C4-2B (cell line): ENCODE measurements around the gene TRAPPC3.

Experiments used
- H3K27ac ChIP-seq: fragments of 450-650 bp; 2 replicates; pipeline ENCODE4 v1.5.1; 2017
- ZFX ChIP-seq: fragments of 450-650 bp; IDR thresholded peaks from 2 replicates; pipeline ENCODE4 v1.6.1; 2017
- TF ChIP-seq, protein P1 (sequence below): fragments of 450-650 bp; conservative IDR thresholded peaks from 2 replicates; pipeline ENCODE4 v1.5.1; 2017; ENCODE audit warnings: mild to moderate bottlenecking

The TRAPPC3 gene

DNA sequence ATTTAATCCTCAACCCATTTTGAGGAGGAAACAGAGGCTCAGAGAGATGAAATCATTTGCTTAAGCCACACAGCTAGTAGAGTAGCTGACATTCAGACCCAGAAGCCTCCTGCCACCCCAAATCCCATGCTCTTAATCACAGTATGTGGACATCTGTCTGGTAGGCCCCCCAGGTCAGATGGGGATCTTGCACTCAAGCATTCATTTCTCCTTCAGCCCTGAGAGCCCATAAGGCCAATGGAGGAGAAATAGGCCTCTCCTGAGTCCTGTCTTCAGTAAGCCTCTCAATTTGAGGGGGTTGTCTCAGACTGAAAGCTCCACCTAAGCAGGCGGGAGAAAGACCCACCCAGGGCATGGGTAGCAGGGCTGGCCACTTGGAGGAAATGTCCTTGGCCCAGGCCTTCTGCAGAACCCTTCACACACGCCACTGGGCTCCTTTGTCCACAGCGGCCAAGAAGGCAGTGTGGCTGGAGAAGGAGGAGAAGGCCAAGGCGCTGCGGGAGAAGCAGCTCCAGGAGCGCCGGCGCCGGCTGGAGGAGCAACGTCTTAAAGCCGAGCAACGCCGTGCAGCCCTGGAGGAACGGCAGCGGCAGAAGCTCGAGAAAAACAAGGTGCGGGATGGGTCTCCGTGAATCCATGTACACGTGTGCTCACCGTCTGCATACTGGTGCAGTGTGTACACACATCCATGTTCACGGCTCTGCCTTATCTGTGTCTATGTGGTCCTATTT, 22.9 kb upstream of the TRAPPC3 start:
- TF ChIP-seq, protein P1, sequence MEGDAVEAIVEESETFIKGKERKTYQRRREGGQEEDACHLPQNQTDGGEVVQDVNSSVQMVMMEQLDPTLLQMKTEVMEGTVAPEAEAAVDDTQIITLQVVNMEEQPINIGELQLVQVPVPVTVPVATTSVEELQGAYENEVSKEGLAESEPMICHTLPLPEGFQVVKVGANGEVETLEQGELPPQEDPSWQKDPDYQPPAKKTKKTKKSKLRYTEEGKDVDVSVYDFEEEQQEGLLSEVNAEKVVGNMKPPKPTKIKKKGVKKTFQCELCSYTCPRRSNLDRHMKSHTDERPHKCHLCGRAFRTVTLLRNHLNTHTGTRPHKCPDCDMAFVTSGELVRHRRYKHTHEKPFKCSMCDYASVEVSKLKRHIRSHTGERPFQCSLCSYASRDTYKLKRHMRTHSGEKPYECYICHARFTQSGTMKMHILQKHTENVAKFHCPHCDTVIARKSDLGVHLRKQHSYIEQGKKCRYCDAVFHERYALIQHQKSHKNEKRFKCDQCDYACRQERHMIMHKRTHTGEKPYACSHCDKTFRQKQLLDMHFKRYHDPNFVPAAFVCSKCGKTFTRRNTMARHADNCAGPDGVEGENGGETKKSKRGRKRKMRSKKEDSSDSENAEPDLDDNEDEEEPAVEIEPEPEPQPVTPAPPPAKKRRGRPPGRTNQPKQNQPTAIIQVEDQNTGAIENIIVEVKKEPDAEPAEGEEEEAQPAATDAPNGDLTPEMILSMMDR: no peak
- no peak for TF ChIP-seq ZFX
- no peak overlapping the region for H3K27ac ChIP-seq

DNA sequence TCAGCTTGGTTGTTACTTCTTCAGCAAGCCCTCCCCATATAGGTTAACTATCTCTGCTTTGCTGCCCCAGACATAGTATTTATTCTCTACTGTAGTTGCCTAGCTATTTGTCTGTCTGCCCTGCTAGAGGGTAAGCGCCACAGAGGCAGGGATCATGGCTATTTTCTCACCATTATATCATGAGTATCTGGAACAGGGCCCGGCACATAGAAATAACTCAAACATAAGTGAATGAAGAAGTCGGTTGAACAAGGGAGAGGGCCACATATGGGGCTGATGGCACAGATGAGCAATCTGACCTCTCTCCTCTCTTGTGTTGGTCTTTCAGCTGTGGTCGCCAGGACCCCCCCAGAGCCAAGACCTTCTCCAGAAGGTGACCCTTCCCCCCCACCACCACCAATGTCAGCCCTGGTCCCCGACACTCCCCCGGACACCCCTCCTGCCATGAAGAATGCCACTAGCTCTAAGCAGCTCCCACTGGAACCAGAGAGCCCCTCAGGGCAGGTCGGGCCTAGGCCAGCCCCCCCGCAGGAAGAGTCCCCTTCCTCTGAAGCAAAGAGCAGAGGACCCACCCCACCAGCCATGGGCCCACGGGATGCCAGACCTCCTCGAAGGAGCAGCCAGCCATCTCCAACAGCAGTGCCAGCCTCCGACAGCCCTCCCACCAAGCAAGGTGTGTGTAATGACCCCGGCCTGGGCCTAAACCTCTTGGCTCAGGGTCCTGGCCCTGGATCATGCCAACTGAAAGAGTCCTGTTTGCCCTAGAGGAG, 21.5 kb upstream of the TRAPPC3 start:
- no peak for TF ChIP-seq ZFX
- TF ChIP-seq, protein P1: no peak
- H3K27ac ChIP-seq: no peak overlapping the region

DNA sequence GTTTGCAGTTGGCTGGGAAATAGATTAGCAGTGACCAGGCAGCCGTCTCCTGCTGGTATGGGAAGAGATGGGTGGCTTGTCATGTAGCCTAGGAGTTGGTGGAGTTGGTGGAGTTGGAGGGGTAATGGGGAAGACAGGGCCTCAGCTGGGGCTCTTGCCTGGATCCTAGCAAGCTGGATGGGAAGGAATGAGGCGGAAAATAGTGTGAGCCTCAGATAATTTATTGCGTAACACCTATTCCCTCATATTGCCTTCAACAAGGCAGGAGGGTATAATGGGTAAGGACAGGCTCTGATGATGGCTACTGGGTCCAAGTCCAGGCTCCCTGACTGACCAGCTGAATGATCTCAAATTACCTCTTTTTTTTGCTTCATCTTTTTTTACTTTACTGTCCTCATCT, 19.2 kb upstream of the TRAPPC3 start:
- no peak for TF ChIP-seq ZFX
- TF ChIP-seq, protein P1: no peak
- H3K27ac ChIP-seq: no peak overlapping the region

DNA sequence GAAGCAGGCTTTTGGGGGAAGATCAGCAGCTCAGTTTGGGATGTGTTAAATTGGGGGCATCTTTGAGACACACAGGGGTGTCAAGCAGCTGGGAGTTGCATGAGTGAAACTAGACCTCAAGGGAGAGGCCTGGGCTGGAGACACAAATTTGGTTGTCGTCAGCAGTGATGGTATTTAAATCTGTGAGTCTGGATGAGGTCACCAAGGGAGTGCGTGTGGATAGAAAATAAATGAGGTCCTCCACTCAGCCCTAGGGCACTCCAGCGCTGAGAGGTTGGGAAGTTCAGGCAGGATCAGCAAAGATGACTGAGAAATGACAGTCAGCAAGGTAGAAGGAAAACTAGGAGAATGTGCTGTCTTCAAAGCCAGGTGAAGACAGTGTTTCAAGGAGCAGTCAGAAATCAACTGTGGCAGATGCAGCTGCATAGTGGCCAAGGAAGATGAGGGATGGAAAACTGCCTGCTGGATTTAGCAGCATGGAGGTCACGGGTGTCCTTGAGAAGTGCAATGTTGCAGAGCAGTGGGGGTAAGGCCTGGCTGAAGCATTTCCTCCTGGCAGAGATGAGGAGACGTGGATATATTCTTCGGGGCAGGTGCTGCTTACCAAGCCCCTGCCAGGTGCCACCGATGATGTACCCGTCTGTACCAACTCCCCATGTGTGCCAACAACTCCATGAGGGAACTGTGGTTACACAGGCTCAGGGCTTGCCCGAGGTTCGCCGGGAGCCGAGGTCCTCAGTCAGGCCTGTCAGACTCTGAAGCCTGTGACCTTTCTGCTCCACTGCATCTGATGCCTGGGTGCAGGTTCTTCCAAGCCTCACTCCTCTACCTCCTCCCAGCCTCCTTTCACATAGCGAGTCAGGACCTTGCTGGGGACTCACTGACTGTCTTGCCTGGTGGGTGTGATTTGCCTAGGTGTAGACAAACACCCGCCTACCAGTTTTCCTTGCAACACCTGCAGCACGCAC, 17.9 kb upstream of the TRAPPC3 start:
- H3K27ac ChIP-seq: no peak overlapping the region
- TF ChIP-seq, protein P1: no peak
- no peak for TF ChIP-seq ZFX

DNA sequence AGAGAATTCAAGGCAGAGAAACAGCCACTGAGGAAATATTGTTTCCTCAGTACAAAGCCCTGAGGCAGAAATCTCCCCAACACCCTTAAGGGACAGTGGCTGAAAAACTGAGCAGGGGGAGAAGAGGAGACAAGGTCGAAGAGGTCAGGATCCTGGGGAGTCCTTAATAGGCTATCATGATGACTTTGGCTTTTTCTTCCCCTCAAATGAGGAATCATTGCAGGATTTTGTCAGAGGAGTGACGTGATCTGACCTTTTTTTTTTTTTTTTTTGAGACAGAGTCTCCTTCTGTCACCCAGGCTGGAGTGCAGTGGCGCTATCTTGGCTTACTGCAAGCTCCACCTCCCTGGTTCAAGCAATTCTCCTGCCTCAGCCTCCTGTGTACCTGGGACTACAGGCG, 16.9 kb upstream of the TRAPPC3 start:
- H3K27ac ChIP-seq: no peak overlapping the region
- no peak for TF ChIP-seq ZFX
- TF ChIP-seq, protein P1: no peak

DNA sequence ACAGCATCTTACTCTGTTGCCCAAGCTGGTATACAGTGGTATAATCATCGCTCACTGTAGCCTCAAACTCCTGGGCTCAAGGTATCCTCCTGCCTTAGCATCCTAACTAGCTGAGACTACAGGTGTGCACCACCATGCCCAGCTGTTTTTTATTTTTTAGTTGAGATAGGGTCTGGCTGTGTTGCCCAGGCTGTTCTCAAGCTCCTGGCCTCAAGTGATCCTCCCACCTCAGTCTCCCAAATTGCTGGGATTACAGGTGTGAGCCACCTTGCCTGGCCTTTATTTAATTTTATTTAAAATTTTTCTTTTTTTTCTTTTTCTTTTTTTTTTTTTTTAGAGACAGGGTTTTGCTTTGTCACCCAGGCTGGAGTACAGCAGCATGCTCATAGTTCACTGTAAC, 15.9 kb upstream of the TRAPPC3 start:
- H3K27ac ChIP-seq: peak overlapping the region; percentile 80; the same call in 1 of the 2 replicates
- TF ChIP-seq, protein P1: no peak
- no peak for TF ChIP-seq ZFX
